SK-N-MC (cell line): ENCODE data around the gene EEFSEC.

Source experiments
- DNase-seq: peaks from one replicate; pipeline ENCODE4 v3.0.0-alpha.2; 2011; ENCODE audit warnings: low read depth, low spot score
- H3K27ac ChIP-seq: fragments of 200-600 bp; sonication (generic); 2 replicates; pipeline ENCODE4 v1.5.1; 2016; ENCODE audit warnings: mixed run types
- H3K36me3 ChIP-seq: fragments of 200-600 bp; sonication (generic); 2 replicates; pipeline ENCODE4 v1.6.1; 2017; ENCODE audit warnings: antibody characterized with exemption, low read length, mixed read lengths; ENCODE audit not compliant: insufficient read depth
- H3K4me3 ChIP-seq: fragments of 200-600 bp; sonication (generic); 2 replicates; pipeline ENCODE4 v1.5.1; 2016
- H3K9ac ChIP-seq: fragments of 200-600 bp; sonication (generic); 2 replicates; pipeline ENCODE4 v1.8.0; 2017; ENCODE audit warnings: mixed run types, mixed read lengths; ENCODE audit not compliant: insufficient read length
- H3K9me3 ChIP-seq: fragments of 200-600 bp; sonication (generic); 2 replicates; pipeline ENCODE4 v1.6.1; 2017; ENCODE audit warnings: low read depth, mild to moderate bottlenecking, antibody characterized with exemption, low read length, moderate library complexity, mixed read lengths
- EZH2 ChIP-seq: fragments of 200-600 bp; sonication (generic); IDR thresholded peaks from one replicate; pipeline ENCODE4 v1.6.1; 2017; ENCODE audit warnings: antibody characterized with exemption
- FOXP2 ChIP-seq: optimal IDR thresholded peaks from 2 replicates; pipeline ENCODE3; 2011; ENCODE audit warnings: mild to moderate bottlenecking, moderate library complexity; ENCODE audit not compliant: insufficient read depth; ENCODE audit errors: extremely low read length, control extremely low read depth
- POLR2AphosphoS5 ChIP-seq: IDR thresholded peaks from 2 replicates; pipeline ENCODE4 v1.6.1; 2012; ENCODE audit warnings: mild to moderate bottlenecking, low read depth, low read length, borderline replicate concordance

Gene EEFSEC

GRCh38 chr3:128281461-128282367 is 128.4 kb downstream of the EEFSEC start:
- DNase-seq = no peak
- TF ChIP-seq EZH2 (no peak), FOXP2 (no peak), POLR2AphosphoS5 (no peak)
- Histone ChIP-seq H3K9ac (no peak overlapping the region), H3K27ac (no peak overlapping the region), H3K4me3 (no peak overlapping the region), H3K9me3 (no peaks in the 10 kb centered on the region), H3K36me3 (no peaks in the 10 kb centered on the region)

GRCh38 chr3:128282380-128283196 is 129.3 kb downstream of the EEFSEC start:
- no peak for DNase-seq
- no peak overlapping the region for H3K9ac ChIP-seq
- TF ChIP-seq FOXP2 (no peak), POLR2AphosphoS5 (no peak), EZH2 (no peak)

GRCh38 chr3:128283421-128283820 is 130.1 kb downstream of the EEFSEC start:
- no peak for DNase-seq
- no peak for TF ChIP-seq POLR2AphosphoS5
- no peak for TF ChIP-seq FOXP2
- TF ChIP-seq EZH2 = no peak
- H3K4me3 ChIP-seq = no peak overlapping the region
- H3K36me3 ChIP-seq = no peaks in the 10 kb centered on the region
- H3K9ac ChIP-seq = no peak overlapping the region
- H3K27ac ChIP-seq = no peak overlapping the region
- H3K9me3 ChIP-seq = no peaks in the 10 kb centered on the region

More at GRCh38 chr3:128282380-128283196, 129.3 kb downstream of the EEFSEC start:
- no peaks in the 10 kb centered on the region for H3K9me3 ChIP-seq
- H3K4me3 ChIP-seq = no peak overlapping the region
- no peaks in the 10 kb centered on the region for H3K36me3 ChIP-seq
- no peak overlapping the region for H3K27ac ChIP-seq

GRCh38 chr3:128285042-128285966 is 132.0 kb downstream of the EEFSEC start:
- H3K27ac ChIP-seq = no peak overlapping the region
- no peak overlapping the region for H3K9ac ChIP-seq
- TF ChIP-seq POLR2AphosphoS5 (no peak), FOXP2 (no peak), EZH2 (no peak)
- H3K9me3 ChIP-seq = no peaks in the 10 kb centered on the region
- H3K4me3 ChIP-seq = no peak overlapping the region
- no peak for DNase-seq
- H3K36me3 ChIP-seq = no peaks in the 10 kb centered on the region

GRCh38 chr3:128285967-128286321 is 132.7 kb downstream of the EEFSEC start:
- no peak overlapping the region for H3K9ac ChIP-seq
- H3K9me3 ChIP-seq = no peaks in the 10 kb centered on the region
- H3K4me3 ChIP-seq = no peak overlapping the region
- DNase-seq = no peak
- no peak overlapping the region for H3K27ac ChIP-seq
- no peaks in the 10 kb centered on the region for H3K36me3 ChIP-seq
- TF ChIP-seq FOXP2 (no peak), EZH2 (no peak), POLR2AphosphoS5 (no peak)

- Histone ChIP-seq H3K4me3 (no peak overlapping the region), H3K27ac (no peak overlapping the region), H3K36me3 (no peaks in the 10 kb centered on the region), H3K9me3 (no peaks in the 10 kb centered on the region), H3K9ac (no peak overlapping the region)
- TF ChIP-seq POLR2AphosphoS5 (no peak), EZH2 (no peak), FOXP2 (no peak)
- no peak for DNase-seq
These were observed 133.4 kb downstream of the EEFSEC start for GRCh38 chr3:128286691-128287090.

GRCh38 chr3:128287216-128287615 is 133.9 kb downstream of the EEFSEC start:
- Histone ChIP-seq H3K9me3 (no peaks in the 10 kb centered on the region), H3K36me3 (no peaks in the 10 kb centered on the region), H3K27ac (no peak overlapping the region), H3K4me3 (no peak overlapping the region), H3K9ac (no peak overlapping the region)
- DNase-seq = no peak
- no peak for TF ChIP-seq POLR2AphosphoS5
